Activated gamma-delta T cell treated with Interleukin-2 at 50 U/mL for 16 hours (primary cell): ENCODE measurements around the gene ORC3.
"Not testable (repeated sequence)": the region's sequence is repeated elsewhere in the genome, so short reads cannot be mapped to it uniquely, and the experiment has no call there.

Experiments
- DNase-seq: peaks from one replicate; pipeline ENCODE4 v3.0.0-alpha.2; 2020

Gene ORC3

DNA sequence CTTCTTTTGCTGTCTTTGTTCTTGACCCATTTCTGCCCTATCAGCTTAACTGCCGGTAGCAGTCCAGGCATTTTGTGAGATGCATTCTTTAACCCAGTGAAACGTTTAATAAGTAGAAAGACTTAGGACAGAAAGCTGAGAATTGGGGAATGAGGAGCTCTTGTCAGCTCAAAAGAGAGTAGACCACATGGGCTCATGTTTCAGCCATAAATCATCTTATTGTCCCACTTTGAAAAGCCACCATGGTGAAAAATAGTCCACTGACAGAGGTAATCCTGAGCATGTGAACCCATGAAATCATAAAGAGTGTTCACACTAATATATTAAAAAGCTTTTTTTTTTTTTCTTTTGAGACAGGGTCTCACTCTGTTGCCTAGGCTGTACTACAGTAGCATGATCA lies 16.3 kb downstream of the ORC3 start:
- no peak for DNase-seq

DNA sequence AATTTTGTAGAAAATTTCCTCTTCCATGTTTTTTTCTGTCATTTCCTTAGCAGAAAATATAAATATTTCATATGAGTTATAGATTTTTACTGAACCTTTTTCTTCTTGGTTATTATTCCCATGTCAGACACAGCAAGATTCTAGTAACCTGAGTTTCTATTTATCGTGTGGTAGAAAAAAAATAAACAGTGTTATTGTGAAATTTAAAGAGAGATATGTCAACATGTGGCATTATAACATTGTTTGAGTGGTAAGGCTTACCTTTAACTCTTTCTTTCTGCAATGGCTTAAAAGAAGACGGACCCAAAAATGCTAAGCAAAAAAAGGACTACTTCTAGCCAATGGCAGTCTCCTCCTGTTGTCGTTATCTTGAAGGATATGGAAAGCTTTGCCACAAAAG lies 18.9 kb downstream of the ORC3 start:
- DNase-seq, result no peak

DNA sequence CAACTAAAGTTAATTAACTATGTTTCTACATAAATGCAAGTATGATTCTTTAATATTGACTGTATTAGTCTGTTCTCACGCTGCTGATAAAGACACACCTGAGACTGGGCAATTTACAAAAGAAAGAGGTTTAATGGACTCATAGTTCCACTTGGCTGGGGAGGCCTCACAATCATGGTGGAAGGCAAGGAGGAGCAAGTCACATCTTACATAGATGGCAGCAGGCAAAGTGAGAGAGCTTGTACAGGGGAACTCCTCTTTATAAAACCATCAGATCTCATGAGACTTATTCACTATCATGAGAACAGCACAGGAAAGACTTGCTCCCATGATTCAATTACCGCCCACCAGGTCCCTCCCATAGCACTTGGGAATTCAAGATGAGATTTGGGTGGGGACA lies 23.1 kb downstream of the ORC3 start:
- DNase-seq, result not testable (repeated sequence)

DNA sequence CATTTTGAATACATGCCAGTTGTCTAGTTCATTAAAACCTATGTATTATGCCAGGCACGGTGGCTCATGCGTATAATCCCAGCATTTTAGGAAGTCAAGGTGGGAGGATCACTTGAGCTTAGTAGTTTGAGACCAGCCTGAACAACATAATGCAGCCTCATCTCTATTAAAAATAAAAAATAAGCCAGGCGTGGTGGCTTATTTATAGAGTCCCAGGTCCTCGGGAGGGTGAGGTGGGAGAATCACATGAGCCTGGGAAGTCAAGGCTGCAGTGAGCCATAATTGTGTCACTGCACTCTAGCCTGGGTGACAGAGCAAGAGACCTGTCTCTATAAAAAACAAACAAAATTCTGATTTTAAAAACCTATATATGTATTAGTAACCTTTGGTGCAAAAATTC lies 27.5 kb downstream of the ORC3 start:
- no peak for DNase-seq

- DNase-seq, result no peak
Observed at GRCh38 chr6:87618531-87618930, 28.6 kb downstream of the ORC3 start.

DNA sequence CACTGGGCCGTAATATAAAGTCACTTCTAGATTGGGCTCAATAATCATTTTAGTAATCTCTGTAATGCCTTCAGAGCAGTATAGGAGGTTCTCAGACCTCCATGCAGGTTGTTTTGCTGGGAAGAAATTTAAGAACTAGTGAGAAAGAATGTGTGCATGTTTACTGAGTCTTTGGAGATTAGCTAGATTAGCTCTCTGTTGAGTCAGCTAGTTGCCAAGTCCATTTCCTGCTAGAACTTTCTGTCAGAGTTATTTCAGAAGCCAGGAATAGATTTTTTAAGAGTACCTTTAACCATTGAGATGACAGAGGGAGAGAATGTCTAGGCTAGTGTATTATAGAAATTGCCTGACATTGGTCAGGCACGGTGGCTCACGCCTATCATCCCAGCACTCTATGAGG lies 33.3 kb downstream of the ORC3 start:
- no peak for DNase-seq

DNA sequence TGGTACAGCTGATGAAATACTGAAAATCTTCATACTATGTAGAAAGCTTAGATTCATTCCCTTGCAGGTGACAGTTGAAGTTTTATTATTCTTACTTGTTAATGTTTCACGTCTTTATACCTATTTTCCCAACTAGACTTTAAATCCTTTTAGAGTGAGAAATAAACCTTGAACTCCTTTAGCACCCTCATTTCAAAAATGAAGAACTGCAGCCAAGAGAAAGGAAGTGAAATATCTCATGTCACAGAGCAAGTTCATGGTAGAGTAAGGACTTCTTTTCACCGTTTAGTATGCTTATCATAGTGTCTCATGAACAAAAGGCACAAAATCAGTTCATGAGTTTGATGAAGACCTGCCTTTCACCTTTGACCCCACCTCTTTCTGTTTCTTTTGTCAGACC lies 38.5 kb downstream of the ORC3 start:
- no peak for DNase-seq

DNA sequence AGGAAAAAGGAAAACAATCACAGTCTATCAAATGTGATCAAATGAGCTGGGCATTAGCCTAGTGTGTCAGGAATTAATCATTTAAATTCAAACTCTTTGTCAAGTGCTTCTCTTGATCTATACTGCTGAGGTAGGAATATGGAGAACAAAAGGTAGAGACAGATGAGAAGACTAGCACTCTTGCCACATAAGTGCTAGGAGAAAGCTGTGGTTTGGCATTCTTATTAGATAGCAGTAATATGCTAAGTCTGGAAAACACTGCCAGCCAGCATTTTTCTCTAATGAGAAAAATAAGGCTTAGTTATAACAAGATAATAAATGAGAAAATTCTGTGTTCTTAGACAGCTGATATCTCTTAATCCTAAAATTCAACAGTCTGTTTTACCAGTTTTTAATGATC lies 38.9 kb downstream of the ORC3 start:
- no peak for DNase-seq

- DNase-seq, result no peak
Observed at GRCh38 chr6:87630746-87631145, 40.8 kb downstream of the ORC3 start.

GRCh38 chr6:87633851-87634250 lies 43.9 kb downstream of the ORC3 start:
- no peak for DNase-seq

DNA sequence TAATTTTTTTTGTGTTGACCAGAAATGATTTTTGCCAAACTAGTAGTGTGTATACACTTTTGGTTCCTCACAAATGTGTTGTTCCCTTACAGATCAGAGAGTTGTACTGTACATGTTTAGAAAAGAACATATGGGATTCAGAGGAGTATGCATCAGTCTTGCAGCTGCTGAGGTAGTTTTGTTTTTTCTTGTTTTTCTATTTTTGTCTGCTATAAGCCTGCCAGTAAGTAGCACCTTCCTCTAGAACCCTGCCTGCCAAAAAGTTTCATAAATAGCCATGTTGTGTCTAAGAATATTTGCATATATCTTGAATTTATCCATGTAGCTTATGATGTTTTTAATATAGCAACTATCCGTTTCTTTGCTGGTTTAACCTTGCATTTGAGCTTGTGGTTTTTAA lies 46.4 kb downstream of the ORC3 start:
- no peak for DNase-seq

DNA sequence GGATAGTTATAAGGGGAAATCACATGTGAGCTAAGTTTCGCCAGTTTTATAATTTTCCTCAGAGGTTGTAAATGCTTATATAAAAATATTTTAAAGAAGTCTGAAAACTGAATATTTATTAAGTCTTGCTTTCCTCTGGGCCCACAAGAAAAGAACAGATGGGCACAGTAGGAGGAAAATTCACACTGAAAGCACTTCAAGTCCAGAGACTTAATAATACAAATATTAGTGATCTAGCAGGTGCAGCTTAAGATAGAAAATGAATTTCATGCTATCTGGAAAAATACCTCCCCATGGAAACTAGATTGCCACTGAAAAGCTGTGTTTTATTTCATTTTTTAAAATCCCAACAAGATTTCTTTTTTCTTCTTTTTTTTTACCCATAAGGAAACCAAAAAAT lies 47.2 kb downstream of the ORC3 start:
- no peak for DNase-seq

DNA sequence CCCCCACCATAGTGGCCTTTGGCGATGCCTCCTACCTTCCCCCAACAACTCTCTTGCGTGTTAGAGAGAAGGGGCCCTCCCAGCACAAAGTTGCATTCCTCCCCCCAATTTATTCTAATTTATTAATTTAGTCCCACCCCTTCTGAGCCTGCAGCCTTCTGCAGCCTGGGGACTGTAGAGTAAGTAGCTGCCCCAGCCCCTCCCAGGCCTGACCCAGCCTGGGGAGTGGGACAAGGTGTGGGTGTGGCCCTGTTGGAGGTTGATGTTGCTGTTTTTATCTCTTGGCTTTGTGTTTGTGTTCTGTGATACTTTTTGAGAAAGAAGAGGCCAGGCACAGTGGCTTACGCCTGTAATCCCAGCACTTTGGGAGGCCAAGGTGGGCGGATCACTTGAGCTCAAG lies 49.4 kb downstream of the ORC3 start:
- DNase-seq, result no peak

- DNase-seq, result no peak
Observed at GRCh38 chr6:87641065-87641692, 51.2 kb downstream of the ORC3 start.

GRCh38 chr6:87645080-87645479 lies 55.1 kb downstream of the ORC3 start:
- DNase-seq, result no peak

- DNase-seq, result no peak
Observed at GRCh38 chr6:87653074-87653962, 63.4 kb downstream of the ORC3 start.

- DNase-seq, result no peak
Observed at GRCh38 chr6:87654122-87654521, 64.2 kb downstream of the ORC3 start.

DNA sequence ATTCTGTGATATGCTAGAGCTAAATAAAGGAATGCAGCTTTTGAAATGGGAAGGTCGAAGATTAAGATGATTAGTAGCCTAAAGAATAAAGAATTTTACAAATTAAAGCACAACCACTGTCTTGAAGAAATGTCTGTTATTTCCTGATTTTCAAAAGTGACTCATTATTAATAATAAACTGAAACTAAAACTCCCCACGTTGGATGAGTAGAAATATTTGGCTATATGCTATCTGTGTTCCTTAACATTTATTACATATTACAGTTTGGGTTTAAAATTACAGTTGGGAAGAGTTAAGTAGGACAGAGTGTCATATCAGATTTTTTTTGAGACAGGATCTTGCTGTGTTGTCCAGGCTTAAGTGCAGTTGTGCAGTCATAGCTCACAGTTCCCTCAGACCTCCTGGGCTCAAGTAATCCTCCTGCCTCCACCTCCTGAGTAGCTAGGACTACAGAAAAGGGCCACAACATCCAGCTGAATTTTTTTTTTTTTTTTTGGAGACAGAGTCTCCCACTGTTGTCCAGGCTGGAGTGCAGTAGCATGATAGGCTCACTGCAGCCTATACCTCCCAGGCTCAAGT lies 65.0 kb downstream of the ORC3 start:
- DNase-seq, result no peak

- DNase-seq, result no peak
Observed at GRCh38 chr6:87655824-87656223, 65.9 kb downstream of the ORC3 start.

GRCh38 chr6:87656857-87657256 lies 66.9 kb downstream of the ORC3 start:
- DNase-seq, result no peak

DNA sequence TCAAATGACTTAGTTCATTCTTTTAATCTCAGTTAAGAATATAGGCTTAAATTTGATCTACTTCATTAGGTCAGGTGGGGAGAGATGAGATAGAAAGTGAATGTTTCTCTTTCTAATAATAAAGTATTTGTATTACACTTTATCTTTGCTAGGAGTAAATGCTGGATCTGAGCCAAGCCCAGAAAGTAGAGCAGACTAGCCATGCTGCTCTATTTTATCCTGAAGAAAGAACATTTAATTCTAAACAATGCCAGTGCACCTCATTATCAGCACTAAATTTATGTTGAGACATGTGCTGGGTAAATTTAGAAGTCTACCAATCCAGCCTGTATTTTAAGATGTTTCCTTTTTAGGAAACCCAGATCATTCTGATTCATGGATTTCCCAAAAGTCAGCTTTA lies 68.6 kb downstream of the ORC3 start:
- no peak for DNase-seq

GRCh38 chr6:87660226-87660911 lies 70.4 kb downstream of the ORC3 start:
- no peak for DNase-seq

DNA sequence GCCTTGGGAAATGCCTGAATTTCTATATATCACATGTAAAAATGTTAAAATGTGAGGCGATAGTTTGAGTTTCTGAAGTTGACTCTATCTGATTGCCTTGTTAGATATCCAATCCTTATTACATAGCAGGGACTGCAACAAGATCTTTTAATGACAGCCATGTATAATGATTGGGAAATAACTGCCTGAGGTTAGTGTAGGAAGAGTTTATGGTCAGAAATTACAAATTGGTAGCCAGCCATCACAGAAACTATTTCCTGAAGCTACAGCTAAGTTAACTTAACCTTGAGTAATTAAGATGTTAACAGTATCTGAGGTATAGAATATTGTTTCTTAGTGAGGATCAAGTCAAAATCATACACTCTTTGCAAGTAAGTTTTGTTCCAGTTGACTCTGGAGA lies 71.1 kb downstream of the ORC3 start:
- no peak for DNase-seq

DNA sequence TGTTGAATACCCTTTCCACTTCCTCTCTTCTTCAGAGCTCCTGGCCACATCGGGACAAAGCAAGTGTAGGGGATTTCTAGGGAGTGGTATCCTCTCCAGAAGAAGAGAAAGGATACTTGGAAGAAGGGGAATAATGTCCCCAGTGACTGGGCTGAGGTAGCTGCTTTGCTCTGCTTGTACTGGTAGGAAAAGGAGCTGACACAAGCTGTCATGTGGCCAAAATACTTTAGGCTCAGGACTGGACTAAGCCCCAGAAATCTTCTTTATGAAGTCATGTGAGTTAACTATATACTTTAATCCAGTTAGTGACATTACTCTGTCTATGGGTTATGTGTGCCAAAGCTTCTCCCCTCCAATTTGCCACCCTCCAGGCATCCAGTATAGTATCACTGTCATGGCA lies 71.6 kb downstream of the ORC3 start:
- DNase-seq, result no peak
